Upper lobe of left lung (tissue), 4 donors: ENCODE results near the gene PRIM2.
"Not testable (repeated sequence)": the region's sequence is repeated elsewhere in the genome, so short reads cannot be mapped to it uniquely, and the experiment has no call there.

Source experiments
- POLR2A ChIP-seq, 4 donors: fragments of 450-650 bp; IDR thresholded peaks; one replicate each; pipeline ENCODE4 v1.5.1; 2016 to 2017; ENCODE audit warnings: antibody characterized with exemption in 4 of 4, mild to moderate bottlenecking in 2 of 4
- POLR2AphosphoS5 ChIP-seq, 2 donors: sonication (generic); formaldehyde crosslinking; IDR thresholded peaks; one replicate each; pipeline ENCODE4 v1.5.1; 2017; ENCODE audit warnings: antibody characterized with exemption in 2 of 2
- TF ChIP-seq, protein P1 (sequence below), 6 experiments: fragments of 450-650 bp in 4 of 6; fragments of 200-600 bp in 2 of 6; sonication (generic) in 2 of 6; IDR thresholded peaks; one replicate each; pipeline ENCODE4 v1.5.1; 2016 to 2019; ENCODE audit warnings: antibody characterized with exemption in 6 of 6

DNA sequence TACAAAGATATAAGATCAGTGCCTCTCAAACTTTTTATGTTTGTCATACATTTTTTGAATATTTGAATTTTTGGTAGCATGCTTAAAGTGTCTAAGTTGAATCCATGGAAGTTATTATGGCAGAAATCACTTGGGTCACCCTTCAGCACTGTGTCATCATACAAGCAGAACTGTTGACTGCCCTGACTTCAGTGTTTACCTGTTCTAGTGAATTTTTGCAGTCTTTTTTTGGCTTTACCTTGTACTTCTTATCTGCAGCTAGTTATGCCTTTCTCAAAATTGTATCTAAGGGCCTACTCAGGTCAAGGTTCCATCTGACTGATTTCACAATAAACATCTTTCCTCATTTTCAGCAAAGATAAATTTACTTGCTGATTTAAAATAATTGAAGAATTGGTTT, 241.7 kb downstream of the PRIM2 start:
- TF ChIP-seq, protein P1, sequence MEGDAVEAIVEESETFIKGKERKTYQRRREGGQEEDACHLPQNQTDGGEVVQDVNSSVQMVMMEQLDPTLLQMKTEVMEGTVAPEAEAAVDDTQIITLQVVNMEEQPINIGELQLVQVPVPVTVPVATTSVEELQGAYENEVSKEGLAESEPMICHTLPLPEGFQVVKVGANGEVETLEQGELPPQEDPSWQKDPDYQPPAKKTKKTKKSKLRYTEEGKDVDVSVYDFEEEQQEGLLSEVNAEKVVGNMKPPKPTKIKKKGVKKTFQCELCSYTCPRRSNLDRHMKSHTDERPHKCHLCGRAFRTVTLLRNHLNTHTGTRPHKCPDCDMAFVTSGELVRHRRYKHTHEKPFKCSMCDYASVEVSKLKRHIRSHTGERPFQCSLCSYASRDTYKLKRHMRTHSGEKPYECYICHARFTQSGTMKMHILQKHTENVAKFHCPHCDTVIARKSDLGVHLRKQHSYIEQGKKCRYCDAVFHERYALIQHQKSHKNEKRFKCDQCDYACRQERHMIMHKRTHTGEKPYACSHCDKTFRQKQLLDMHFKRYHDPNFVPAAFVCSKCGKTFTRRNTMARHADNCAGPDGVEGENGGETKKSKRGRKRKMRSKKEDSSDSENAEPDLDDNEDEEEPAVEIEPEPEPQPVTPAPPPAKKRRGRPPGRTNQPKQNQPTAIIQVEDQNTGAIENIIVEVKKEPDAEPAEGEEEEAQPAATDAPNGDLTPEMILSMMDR (IDR thresholded peaks at IDR 0.05): not testable (repeated sequence)
- TF ChIP-seq POLR2AphosphoS5, POLR2A (IDR thresholded peaks at IDR 0.05): not testable (repeated sequence)
